Activated CD4-positive, alpha-beta T cell treated with anti-CD3 and anti-CD28 coated beads for 4 hours (primary cell): ENCODE results near the gene KDM4B.

ENCODE experiments used
- DNase-seq, 2 donors: peaks; one replicate each; pipeline ENCODE4 v3.0.0-alpha.2; 2020

Gene KDM4B

GRCh38 chr19:4986056-4986455, 17.1 kb downstream of the KDM4B start:
- no peak for DNase-seq

- no peak for DNase-seq
These were observed 17.6 kb downstream of the KDM4B start for GRCh38 chr19:4986471-4986891.

- no peak for DNase-seq
These were observed 18.3 kb downstream of the KDM4B start for GRCh38 chr19:4987256-4987655.

- no peak for DNase-seq
These were observed 18.9 kb downstream of the KDM4B start for GRCh38 chr19:4987692-4988370.

GRCh38 chr19:4988770-4989251, 19.9 kb downstream of the KDM4B start:
- no peak for DNase-seq

- DNase-seq: no peak
These were observed 21.4 kb downstream of the KDM4B start for GRCh38 chr19:4990306-4990705.

GRCh38 chr19:4991538-4991937, 22.6 kb downstream of the KDM4B start:
- DNase-seq: no peak

- DNase-seq: no peak
These were observed 23.2 kb downstream of the KDM4B start for GRCh38 chr19:4991996-4992698.

- no peak for DNase-seq
These were observed 24.8 kb downstream of the KDM4B start for GRCh38 chr19:4993683-4994082.

GRCh38 chr19:4996701-4997100, 27.8 kb downstream of the KDM4B start:
- DNase-seq: no peak

GRCh38 chr19:4997297-4997696, 28.4 kb downstream of the KDM4B start:
- no peak for DNase-seq

- DNase-seq: no peak
These were observed 31.3 kb downstream of the KDM4B start for GRCh38 chr19:5000120-5000611.

GRCh38 chr19:5001615-5002014, 32.7 kb downstream of the KDM4B start:
- peak; percentile 11 to 28 for DNase-seq

- DNase-seq: no peak
These were observed 33.2 kb downstream of the KDM4B start for GRCh38 chr19:5002143-5002542.

GRCh38 chr19:5003781-5004180, 34.9 kb downstream of the KDM4B start:
- DNase-seq: no peak

- DNase-seq: no peak
These were observed 36.2 kb downstream of the KDM4B start for GRCh38 chr19:5005096-5005495.

GRCh38 chr19:5006201-5006600, 37.3 kb downstream of the KDM4B start:
- no peak for DNase-seq

- DNase-seq: no peak
These were observed 37.9 kb downstream of the KDM4B start for GRCh38 chr19:5006821-5007220.

- DNase-seq: no peak
These were observed 42.7 kb downstream of the KDM4B start for GRCh38 chr19:5011476-5012238.

GRCh38 chr19:5012688-5013457, 44.0 kb downstream of the KDM4B start:
- no peak for DNase-seq

- DNase-seq: no peak
These were observed 44.8 kb downstream of the KDM4B start for GRCh38 chr19:5013761-5014160.

GRCh38 chr19:5014941-5015340, 46.0 kb downstream of the KDM4B start:
- no peak for DNase-seq

- no peak for DNase-seq
These were observed 47.4 kb downstream of the KDM4B start for GRCh38 chr19:5016268-5016667.
